DMS53 treated with DMSO at 0.1 percent for 48 hours (cell line): ENCODE data around the gene BICC1.
"Not testable (repeated sequence)": the region's sequence is repeated elsewhere in the genome, so short reads cannot be mapped to it uniquely, and the experiment has no call there.

Experiments used
- DNase-seq: peaks from one replicate; lab custom pipeline; 2025; ENCODE audit not compliant: unreplicated experiment; lab: John Stamatoyannopoulos, UW

The BICC1 gene

DNA sequence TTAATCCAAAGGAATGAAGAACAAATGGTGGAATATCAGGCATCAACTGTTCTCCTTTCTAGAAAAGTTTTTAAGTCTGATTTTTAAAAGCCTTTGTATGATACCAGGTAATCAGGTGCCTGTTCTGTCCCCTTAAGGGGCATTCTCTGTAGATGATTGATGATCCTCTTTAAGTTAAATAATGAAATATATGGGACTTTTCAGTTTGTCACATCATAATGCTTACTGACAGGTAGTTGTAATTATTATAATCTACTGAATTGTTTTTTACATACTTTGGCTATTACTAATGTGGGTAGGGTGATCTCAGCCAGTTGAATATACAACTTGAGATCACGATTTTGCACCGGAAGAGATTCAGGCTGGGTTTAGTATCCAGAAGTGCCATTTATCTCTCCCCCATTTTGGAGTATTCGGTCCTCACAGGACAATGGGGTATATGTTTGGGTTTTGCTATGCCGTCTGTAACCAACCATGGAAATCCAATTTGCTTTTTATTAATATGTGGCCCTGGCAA is 330.2 kb downstream of the BICC1 start:
- DNase-seq = no peak

DNA sequence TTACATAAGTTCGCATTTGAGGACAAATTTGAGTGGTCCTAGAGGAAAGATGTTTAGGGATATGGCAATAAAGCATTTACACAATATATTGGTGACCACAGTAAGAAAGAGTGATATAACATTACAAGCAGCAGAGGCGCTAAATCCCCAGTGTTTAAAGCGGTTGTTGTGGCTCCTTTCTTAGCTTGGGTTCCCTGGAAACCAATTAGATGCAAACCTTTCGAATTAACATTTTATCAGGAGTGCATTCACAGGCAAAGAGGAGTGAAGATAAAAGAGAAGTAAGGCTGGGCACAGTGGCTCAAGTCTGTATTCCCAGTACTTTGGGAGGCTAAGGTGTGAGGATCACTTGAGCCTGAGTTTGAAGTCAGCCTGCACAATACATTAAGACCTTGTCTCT is 331.1 kb downstream of the BICC1 start:
- no peak for DNase-seq

DNA sequence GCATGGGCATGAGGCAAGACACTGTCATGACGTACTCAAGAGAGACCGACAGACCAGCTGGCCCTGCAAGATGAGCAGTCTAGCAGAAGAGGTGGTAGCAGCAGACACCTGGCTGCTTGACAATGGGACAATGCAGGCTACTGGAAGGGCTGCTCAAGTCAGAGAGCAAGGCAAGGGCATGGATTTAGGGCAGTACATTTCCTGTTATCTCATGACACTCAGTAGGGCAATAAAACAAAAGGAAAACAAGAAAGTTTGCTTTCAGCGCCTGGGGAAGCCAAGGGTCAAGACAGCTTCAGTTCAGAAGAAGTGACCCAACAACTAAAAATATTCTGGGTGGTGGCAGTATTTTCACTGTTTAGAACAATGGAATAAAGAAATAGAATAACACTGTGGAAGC is 332.0 kb downstream of the BICC1 start:
- DNase-seq = no peak

DNA sequence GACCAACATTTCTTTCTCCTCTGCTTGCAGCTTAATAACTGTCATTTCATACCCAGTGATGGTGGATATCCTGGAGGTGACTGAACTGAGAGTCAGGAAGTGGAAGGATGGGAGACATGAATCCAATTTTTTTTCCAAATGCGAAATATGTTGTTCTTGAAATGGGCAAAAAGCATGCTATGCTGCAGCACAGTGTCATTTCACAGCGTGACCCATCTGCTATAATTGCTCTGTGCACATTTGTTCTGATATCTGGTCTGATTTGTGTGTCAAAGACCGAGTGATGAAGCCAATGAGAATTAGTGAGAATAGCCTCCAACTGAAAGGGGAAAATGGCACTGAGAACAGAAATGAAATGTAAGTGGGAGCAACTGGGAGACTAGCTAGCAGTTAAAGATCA is 334.2 kb downstream of the BICC1 start:
- no peak for DNase-seq

DNA sequence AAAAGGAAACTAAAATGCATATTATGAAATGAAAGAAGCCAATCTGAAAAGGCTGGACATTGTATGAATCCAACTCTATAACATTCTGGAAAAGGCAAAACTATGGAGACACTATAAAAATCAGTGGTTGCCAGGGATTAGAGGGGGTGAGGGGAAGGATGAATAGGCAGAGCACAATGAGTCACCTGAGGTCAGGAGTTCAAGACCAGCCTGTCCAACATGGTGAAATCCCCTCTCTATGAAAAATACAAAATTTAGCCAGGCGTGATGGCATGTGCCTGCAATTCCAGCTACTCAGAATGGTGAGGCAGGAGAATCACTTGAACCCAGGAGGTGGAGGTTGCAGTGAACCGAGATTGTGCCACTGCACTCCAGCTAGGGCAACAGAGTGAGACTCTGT is 338.9 kb downstream of the BICC1 start:
- DNase-seq = no peak

DNA sequence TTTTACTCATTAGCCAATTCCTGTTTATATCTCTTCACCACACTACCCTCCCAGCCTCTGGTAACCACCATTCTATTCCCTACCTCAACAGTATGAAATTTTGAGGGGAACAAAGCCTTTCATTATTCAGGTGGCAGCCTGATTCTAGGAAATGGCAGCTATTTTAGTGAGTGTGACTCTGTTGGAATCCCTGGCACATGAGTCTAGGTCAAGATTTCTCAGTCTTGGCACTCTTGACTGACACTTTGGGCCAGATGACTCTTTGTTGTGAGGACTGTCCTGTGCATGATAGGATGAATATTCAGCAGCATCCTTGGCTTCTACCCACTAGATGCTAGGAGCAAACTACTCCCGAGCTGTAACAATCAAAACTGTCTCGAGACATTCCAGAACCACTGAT is 341.0 kb downstream of the BICC1 start:
- no peak for DNase-seq

DNA sequence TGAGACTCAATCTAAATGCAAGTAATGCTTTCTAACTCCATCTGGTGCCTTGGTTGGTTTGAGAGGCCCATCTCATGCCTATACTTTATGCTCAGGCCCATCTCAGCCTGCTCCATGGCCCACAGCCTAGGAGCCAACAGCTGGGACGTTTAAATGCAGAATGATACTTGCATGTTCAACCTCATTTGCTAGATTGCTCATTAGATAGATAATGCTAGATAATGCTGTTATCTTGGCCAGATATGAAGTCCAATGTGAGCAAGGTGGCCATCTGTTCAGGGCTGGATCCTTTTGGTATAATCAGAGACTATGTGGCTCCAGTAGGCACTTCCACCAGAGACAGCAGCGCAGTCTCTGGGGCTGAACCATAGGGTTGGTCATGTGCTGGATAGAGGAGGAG is 342.1 kb downstream of the BICC1 start:
- no peak for DNase-seq

DNA sequence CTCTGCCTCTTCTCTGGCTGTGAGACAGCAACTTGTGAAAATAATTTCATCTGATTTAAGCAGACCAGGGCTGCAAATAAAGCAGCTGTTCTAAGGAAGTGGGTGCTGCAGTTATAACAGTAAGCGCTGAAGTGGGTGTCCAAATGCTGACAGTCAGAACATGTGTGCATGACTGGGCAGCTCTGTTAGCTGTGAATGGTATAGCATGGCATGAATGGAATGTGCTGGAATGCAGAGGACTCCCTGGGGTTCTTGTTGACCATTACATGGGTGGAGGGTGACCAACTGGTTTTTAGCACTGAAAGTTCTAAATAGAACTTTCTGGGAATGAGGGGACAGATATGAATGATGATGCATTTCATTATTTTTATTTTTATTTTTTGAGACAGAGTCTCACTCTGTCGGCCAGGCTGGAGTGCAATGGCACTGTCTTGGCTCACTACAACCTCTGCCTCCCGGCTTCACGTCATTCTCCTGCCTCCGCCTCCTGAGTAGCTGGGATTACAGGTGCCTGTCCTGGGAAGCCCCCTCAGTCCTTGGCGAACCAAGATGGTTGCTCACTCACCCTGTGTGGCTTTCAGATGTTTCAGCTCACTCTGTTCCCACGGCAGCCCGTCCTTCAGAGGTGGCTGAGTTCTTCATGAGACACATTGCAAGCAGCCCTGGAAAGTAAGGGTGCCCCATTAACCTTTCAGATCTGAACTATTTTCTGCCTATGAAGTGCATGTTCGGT is 344.0 kb downstream of the BICC1 start:
- DNase-seq = no peak

DNA sequence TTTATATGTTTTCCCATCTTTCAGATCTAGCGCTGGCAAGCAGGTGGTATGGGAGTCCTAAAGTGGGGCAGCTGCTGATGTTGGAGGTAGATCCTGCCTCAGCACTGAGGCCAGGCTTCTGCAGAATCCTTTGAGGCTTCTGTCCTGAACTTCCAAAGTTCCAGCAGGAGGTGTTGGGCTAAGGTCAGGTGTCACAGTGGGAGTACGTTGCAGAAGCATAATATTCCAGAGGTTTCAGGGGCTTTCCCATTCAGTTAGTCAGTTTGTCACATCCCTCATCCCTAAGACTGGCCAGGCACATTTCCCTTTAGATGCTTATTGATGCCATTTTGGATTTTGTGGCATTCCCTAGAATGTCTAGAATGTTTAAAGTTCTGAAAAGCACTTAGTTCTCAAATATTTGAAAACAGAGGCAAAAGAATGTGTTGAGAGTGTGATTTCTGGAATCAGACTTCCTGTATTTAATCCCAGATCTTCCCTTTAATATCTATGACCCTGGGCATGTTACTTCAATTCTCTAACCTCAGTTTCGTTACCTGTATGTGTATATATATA is 344.7 kb downstream of the BICC1 start:
- DNase-seq = no peak

DNA sequence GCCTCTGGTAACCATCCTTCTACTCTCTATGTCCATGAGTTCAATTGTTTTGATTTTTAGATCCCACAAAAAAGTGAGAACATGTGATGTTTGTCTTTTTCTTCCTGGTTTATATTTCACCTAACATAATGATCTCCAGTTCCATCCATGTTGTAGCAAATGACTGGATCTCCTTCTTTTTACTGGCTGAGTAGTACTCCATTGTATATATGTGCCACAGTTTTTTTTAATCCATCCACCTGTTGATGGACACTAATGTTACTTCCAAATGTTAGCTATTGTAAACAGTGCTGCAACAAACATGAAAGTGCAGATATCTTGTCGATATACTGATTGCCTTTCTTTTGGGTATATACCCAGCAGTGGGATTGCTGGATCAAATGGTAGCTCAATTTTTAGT is 345.5 kb downstream of the BICC1 start:
- not testable (repeated sequence) for DNase-seq

DNA sequence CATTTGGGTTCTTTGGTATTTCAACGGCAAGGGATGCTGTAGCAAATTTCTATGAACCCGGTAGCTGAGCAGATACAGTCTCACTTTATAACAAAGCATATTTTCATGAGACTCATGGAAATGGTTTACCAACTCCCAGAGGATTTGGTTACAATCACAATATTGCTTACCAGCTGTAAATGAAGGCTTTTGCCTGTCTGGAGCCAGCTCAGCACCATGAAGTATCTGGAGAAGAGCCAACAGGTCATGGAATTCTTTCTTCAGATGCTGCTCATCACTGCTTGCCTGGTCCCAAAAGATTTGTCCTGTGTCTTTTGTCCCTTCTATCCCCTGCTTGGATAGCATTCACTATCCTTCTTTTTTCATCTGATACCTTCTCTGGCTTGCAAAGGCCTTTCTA is 346.9 kb downstream of the BICC1 start:
- no peak for DNase-seq

DNA sequence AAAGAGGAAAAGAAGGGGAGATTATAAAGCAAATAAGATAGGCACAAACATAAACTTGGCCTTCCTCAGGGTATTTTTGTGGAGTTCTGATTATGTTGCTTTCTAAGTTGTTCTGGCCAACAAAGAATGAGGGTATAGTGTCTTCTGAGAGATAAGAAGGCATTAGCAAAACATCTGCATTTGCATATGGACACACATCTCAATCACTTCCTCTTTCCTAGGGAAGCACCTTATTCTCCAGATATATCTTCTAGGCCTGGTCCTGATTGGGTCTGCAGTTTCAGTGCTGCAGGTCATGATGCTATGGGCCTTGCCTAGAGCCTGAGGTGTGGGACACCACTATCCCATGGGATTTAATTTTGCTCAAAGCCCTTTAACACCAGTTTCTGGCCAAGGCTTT is 355.0 kb downstream of the BICC1 start:
- DNase-seq = no peak

DNA sequence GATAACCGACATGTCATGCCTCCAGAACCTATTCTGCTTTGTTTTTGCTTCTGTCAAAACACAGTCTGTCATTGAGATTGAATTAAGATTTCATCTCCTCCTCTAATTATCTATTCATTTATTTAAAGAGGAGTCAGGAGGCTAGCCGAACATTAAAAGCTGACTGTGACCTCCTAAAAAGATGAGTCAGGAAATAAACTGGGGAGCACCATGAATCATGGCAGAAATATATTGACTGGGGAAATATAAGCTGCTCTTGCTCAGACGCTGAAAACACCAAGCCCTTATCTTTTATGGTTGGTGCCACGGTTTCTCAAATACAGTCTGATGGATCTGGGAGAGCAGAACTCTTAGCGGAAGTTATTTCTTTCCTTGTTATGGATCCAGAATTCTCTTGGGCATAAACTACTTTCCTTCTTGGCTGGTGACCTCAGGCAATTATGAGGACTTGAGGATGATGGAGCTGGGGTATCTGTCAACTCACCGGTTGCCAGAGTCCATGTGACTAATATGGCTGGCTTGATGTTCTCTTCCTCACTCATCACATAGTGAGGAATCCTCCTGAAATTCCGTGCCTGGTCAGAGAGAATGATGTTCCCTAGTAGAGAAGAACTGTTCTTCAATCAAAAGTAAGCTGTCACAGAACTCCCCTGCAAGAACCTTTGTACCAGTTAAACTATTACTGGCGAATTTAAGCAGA is 356.2 kb downstream of the BICC1 start:
- DNase-seq = no peak

DNA sequence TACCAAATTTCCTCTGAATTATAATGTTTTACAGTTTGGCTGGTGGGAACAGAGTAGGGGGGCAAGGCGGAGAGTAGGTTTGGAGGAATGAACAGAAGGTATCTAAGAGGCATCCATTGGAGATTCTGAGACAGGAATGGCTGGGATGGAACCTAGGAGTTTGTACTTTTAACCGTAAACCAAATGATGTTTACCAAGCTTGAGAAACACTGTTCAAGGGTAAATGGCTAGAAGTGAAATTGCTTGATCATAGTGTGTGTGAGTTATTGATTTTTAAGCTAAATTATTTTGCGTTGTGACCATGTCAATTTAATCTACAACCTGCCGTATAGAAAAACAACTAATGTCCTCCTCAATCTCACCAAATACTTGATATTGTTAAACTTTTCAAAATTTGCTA is 357.4 kb downstream of the BICC1 start:
- DNase-seq = no peak

DNA sequence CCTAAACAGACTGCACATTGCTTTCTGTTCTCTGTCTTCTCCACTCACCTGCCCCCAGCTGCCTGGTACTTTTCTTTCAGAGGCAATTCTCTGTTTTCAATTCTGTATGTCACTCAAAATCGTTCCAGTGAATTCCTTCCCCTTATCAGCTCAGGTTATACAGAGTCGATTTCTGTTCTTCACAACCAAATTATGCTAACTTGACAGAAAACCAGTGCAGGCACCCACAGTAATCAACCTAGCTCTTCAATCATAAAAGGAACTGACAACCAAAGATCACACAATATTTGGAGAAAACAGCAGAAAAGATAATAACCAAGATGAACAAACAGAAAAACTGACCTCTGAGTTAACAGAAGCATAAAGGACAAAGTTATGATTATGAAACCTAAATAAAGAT is 360.5 kb downstream of the BICC1 start:
- DNase-seq = no peak
